ENCODE data around the gene HOXD1. TPM values are rescaled to one million over a fixed set of nuclear protein-coding genes. Genes with fewer than 3 reads are reported as not detected.
A peak's percentile ranks its signal among the peaks of the same experiment; 100 is the strongest.

The HOXD1 gene
- total RNA-seq, 1 experiment from 2014 or later, result not detected

GRCh38 chr2:176165370-176166050 is 23.0 kb upstream of the HOXD1 start:
- DNase-seq (ENCODE audit: low spot score), result no peak

GRCh38 chr2:176166272-176166671 is 22.2 kb upstream of the HOXD1 start:
- no peak for DNase-seq (ENCODE audit: low spot score)

GRCh38 chr2:176167398-176167797 is 21.1 kb upstream of the HOXD1 start:
- DNase-seq (ENCODE audit: low spot score), result no peak

- no peak for DNase-seq (ENCODE audit: low spot score)
Observed at GRCh38 chr2:176169181-176169580, 19.3 kb upstream of the HOXD1 start.

GRCh38 chr2:176169711-176170110 is 18.8 kb upstream of the HOXD1 start:
- no peak for DNase-seq (ENCODE audit: low spot score)

GRCh38 chr2:176170602-176171305 is 17.7 kb upstream of the HOXD1 start:
- no peak for DNase-seq (ENCODE audit: low spot score)

- DNase-seq (ENCODE audit: low spot score), result no peak
Observed at GRCh38 chr2:176171351-176172006, 17.0 kb upstream of the HOXD1 start.

- DNase-seq (ENCODE audit: low spot score), result no peak
Observed at GRCh38 chr2:176172007-176172894, 16.2 kb upstream of the HOXD1 start.

GRCh38 chr2:176172895-176173566 is 15.4 kb upstream of the HOXD1 start:
- DNase-seq (ENCODE audit: low spot score), result no peak

GRCh38 chr2:176173567-176174381 is 14.7 kb upstream of the HOXD1 start:
- no peak for DNase-seq (ENCODE audit: low spot score)

- no peak for DNase-seq (ENCODE audit: low spot score)
Observed at GRCh38 chr2:176174382-176174823, 14.1 kb upstream of the HOXD1 start.

- DNase-seq (ENCODE audit: low spot score), result no peak
Observed at GRCh38 chr2:176174824-176175708, 13.4 kb upstream of the HOXD1 start.

GRCh38 chr2:176175709-176176607 is 12.5 kb upstream of the HOXD1 start:
- DNase-seq (ENCODE audit: low spot score), result no peak

GRCh38 chr2:176177580-176178037 is 10.9 kb upstream of the HOXD1 start:
- DNase-seq (ENCODE audit: low spot score), result no peak

GRCh38 chr2:176178038-176178756 is 10.3 kb upstream of the HOXD1 start:
- peak; percentile 5 for DNase-seq (ENCODE audit: low spot score)

GRCh38 chr2:176178757-176179295 is 9.6 kb upstream of the HOXD1 start:
- no peak for DNase-seq (ENCODE audit: low spot score)

GRCh38 chr2:176181551-176181950 is 6.9 kb upstream of the HOXD1 start:
- no peak for DNase-seq (ENCODE audit: low spot score)

All from HT-29 (cell line).